HFFc6 (cell line): ENCODE data around the gene ATXN7L1. TPM values are rescaled to one million over a fixed set of nuclear protein-coding genes. Genes with fewer than 3 reads are reported as not detected.

Experiments
- DNase-seq: peaks from one replicate; pipeline ENCODE4 v3.0.0-alpha.2; 2018
- H3K27ac Mint-ChIP-seq: 2 replicates; pipeline ENCODE4 v1.8.0; 2020; ENCODE audit warnings: mild to moderate bottlenecking, mixed read lengths
- H3K27me3 Mint-ChIP-seq: 2 replicates; pipeline ENCODE4 v1.8.0; 2021; ENCODE audit warnings: mild to moderate bottlenecking, moderate library complexity, mixed read lengths; ENCODE audit not compliant: insufficient read depth
- H3K36me3 Mint-ChIP-seq: 2 replicates; pipeline ENCODE4 v1.8.0; 2021; ENCODE audit warnings: low read depth, mixed read lengths
- H3K4me1 Mint-ChIP-seq: 2 replicates; pipeline ENCODE4 v1.8.0; 2020; ENCODE audit warnings: low read depth, mixed read lengths
- H3K4me3 Mint-ChIP-seq: 2 replicates; pipeline ENCODE4 v1.8.0; 2020; ENCODE audit warnings: mild to moderate bottlenecking, moderate library complexity, mixed read lengths
- H3K9me3 Mint-ChIP-seq: 2 replicates; pipeline ENCODE4 v1.8.0; 2020; ENCODE audit warnings: mild to moderate bottlenecking, mixed read lengths
- total RNA-seq, 6 experiments: library from RNA; stranded (reverse); fragmentation: NEBNext Ultra II Directional; extraction: Animal tissue kit (Norgen Biotek cat#: 25700); gene quantifications; 2 replicates in 1 of 6; 3 replicates in 5 of 6; pipeline ENCODE4 v1.2.3, GENCODE V29; 2021
- TF ChIP-seq, protein P1 (sequence below): fragments of 200-600 bp; sonication (generic); IDR thresholded peaks from 2 replicates; pipeline ENCODE4 v1.5.0; 2021; ENCODE audit warnings: antibody characterized with exemption, mild to moderate bottlenecking

The ATXN7L1 gene
- total RNA-seq, 6 experiments from 2014 or later: 8.4 to 11.4 (median 9.8) TPM

DNA sequence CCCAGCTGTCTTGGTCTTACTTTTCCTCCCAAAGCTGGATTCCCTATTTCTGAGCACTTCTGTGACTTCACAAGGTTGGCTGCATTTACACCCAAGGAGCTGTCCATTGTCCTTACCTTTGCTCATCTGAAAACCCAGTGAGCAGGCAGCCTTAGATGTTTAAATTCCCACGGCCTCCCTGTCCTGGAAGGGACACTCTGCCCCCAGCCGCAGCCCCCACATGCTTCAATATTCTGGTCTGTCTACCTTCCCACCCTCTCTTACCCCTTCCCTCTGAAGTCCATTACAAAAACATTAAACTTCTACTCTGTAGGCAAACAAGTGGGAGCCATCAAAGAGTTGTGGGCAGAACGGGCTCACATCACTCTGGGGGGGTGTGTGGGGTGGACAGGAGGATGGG, 221.3 kb downstream of the ATXN7L1 start:
- H3K4me1 Mint-ChIP-seq: peaks cover 12% of the 10 kb centered on the region
- H3K9me3 Mint-ChIP-seq: no peaks in the 10 kb centered on the region
- DNase-seq: peak; percentile 19
- H3K36me3 Mint-ChIP-seq: peaks cover 10% of the 10 kb centered on the region; the same call in 1 of the 2 replicates
- TF ChIP-seq, protein P1, sequence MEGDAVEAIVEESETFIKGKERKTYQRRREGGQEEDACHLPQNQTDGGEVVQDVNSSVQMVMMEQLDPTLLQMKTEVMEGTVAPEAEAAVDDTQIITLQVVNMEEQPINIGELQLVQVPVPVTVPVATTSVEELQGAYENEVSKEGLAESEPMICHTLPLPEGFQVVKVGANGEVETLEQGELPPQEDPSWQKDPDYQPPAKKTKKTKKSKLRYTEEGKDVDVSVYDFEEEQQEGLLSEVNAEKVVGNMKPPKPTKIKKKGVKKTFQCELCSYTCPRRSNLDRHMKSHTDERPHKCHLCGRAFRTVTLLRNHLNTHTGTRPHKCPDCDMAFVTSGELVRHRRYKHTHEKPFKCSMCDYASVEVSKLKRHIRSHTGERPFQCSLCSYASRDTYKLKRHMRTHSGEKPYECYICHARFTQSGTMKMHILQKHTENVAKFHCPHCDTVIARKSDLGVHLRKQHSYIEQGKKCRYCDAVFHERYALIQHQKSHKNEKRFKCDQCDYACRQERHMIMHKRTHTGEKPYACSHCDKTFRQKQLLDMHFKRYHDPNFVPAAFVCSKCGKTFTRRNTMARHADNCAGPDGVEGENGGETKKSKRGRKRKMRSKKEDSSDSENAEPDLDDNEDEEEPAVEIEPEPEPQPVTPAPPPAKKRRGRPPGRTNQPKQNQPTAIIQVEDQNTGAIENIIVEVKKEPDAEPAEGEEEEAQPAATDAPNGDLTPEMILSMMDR: no peak
- no peak overlapping the region for H3K27ac Mint-ChIP-seq
- H3K27me3 Mint-ChIP-seq: no peaks in the 10 kb centered on the region; the same call in 1 of the 2 replicates
- no peak overlapping the region for H3K4me3 Mint-ChIP-seq

DNA sequence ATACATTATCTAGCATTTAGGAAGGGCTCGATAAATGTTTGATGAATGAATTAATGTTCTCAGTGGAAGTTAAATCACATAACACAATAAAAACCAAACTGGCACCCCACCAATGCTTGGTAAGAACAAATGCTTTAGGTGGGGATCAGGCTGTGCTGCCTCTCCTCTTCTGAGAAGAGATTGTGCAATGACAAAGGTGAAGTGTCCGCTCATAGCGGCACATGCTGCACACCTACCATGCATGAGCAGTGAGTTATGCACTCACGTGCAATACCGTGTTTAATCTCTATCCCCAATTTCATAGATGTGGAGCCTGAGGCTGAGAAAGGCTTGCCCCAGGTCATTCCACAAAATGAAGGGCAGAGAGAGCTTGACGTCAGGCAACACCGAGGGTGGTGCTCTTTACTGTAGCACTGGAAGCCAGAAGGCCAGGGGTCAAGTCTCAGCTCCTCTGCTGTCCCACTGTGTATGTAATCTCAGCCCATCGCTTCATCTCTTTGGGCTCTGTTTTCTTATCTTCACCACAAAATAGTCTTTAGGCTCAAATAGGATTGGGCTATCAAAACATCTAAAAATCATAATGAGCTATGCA, 222.2 kb downstream of the ATXN7L1 start:
- Mint-ChIP-seq H3K4me3 (no peak overlapping the region), H3K4me1 (peaks cover 21% of the 10 kb centered on the region), H3K9me3 (no peaks in the 10 kb centered on the region), H3K36me3 (peaks cover 6% of the 10 kb centered on the region; the same call in 1 of the 2 replicates), H3K27me3 (no peaks in the 10 kb centered on the region; the same call in 1 of the 2 replicates), H3K27ac (no peak overlapping the region)
- DNase-seq: no peak
- TF ChIP-seq, protein P1: no peak

DNA sequence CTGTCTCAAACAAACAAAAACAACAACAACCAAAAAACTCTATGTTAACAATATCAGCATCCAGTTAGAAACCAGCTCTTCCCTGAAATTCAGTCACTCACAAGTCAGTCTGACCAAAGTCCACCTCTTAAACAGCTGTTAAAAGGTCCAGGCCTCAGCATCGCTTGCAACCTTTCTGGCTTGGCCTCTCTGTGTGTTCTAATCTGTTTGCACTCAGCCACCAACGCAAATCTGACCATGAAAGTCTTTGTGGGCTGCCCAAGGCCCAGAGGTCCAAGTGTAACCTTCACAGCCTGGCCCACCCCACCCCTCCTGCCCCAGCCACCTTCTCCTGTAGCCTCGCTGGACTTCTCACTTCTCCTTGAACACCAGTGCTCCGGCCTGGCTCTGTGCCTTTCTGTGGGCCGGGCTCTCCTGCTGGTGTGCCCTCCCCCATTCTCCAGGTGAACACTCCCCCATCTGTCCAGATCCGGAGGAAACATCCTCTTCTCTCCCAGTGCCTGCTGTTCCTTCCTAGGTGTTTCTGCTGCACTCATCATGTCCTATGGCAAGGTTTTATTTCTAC, 222.9 kb downstream of the ATXN7L1 start:
- TF ChIP-seq, protein P1: no peak
- H3K36me3 Mint-ChIP-seq: peaks cover 6% of the 10 kb centered on the region; the same call in 1 of the 2 replicates
- DNase-seq: no peak
- H3K4me3 Mint-ChIP-seq: no peak overlapping the region
- H3K4me1 Mint-ChIP-seq: peaks cover 27% of the 10 kb centered on the region
- H3K27ac Mint-ChIP-seq: no peak overlapping the region
- no peaks in the 10 kb centered on the region for H3K9me3 Mint-ChIP-seq
- no peaks in the 10 kb centered on the region; the same call in 1 of the 2 replicates for H3K27me3 Mint-ChIP-seq

DNA sequence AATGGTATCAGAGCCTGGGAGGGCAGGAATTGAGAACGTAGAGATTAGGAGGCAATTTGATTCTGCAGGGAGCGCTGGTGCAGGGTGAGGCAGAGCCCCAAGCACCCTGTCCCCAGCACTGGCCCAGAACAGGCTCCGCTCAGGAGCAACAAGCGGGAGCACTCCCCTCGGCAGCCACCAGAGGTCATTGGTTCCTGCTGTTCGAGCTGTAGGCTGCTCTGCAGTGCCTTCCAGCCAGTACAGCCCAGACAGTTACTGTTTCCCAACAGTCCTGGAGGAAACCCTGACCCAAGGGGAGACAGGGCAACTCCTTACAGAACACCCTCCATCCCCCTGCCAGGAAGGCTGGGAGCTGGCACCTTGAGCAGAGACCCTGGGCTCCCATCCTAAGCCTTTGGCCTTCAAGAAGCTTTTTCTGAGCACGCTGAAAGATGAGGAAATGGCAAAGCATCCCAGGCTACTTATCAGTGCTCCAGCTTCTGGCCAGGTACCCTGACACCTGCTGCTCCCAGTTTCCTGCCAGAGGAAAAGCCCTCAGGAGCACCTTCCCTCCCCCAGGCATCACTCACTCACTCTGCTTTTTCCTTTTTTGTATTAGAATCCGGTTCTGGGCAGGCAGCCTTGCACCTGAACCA, 223.9 kb downstream of the ATXN7L1 start:
- Mint-ChIP-seq H3K4me1 (peaks cover 31% of the 10 kb centered on the region), H3K36me3 (peaks cover 6% of the 10 kb centered on the region; the same call in 1 of the 2 replicates), H3K4me3 (no peak overlapping the region), H3K27me3 (no peaks in the 10 kb centered on the region; the same call in 1 of the 2 replicates), H3K27ac (no peak overlapping the region), H3K9me3 (no peaks in the 10 kb centered on the region)
- TF ChIP-seq, protein P1: peak; percentile 89
- peak; percentile 60 for DNase-seq

DNA sequence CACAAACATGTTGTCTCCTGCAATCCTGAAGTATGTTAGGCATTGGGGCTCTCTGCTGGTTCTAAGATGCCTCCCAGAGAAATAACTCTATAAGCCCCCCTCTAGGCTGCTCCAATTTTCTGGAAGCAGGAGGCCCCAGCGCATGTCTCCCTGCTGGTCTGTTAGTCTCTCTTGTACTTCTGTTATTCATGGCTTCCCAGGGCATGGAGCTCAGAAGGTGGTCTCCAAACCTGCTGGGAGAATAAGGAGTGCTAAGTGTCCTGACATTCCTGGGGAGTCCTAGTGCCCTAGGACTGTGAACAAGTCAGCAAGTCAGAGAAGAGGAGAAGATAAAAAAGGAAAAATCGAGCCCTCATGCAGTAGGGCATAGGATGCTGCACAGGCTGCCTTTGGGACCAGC, 224.6 kb downstream of the ATXN7L1 start:
- Mint-ChIP-seq H3K4me3 (no peak overlapping the region), H3K27me3 (no peaks in the 10 kb centered on the region; the same call in 1 of the 2 replicates), H3K36me3 (peaks cover 6% of the 10 kb centered on the region; the same call in 1 of the 2 replicates), H3K4me1 (peaks cover 27% of the 10 kb centered on the region), H3K9me3 (no peaks in the 10 kb centered on the region), H3K27ac (no peak overlapping the region)
- TF ChIP-seq, protein P1: no peak
- DNase-seq: no peak
